IMR-90 (cell line): Measurements from ENCODE around the gene OCSTAMP. TPM values are rescaled to one million over a fixed set of nuclear protein-coding genes. Genes with fewer than 3 reads are reported as not detected.

Source experiments
- ATAC-seq: fragments of 200-7000 bp; cut with Tn5 transposase; 2 replicates; pipeline ENCODE4 v1.9.1; 2020; ENCODE audit warnings: low read depth, mild to moderate bottlenecking, moderate library complexity
- BruUV-seq: library from RNA; stranded (reverse); fragments of 400-500 nt; replicated peaks from 2 replicates; lab custom pipeline; 2021; lab: Mats Ljungman, UMichigan
- CTCF ChIA-PET: fragments of 300-600 bp; formaldehyde crosslinking; extraction: SDS; loops from one replicate; lab custom pipeline; 2021; ENCODE audit warnings: antibody characterized with exemption; lab: Yijun Ruan, JAX
- POLR2A ChIA-PET: fragments of 300-600 bp; sonication (Branson Sonifier 250); formaldehyde crosslinking; loops from one replicate; lab custom pipeline; 2022; ENCODE audit warnings: antibody characterized with exemption; ENCODE audit not compliant: unreplicated experiment; lab: Charles Lee
- DNase-seq: peaks from one replicate; pipeline ENCODE4 v3.0.0; 2013
- H2AFZ ChIP-seq: replicated peaks from 2 replicates; pipeline ENCODE3; 2013; ENCODE audit warnings: low read length, mild to moderate bottlenecking; ENCODE audit not compliant: poor library complexity
- H2AK5ac ChIP-seq: 2 replicates; pipeline ENCODE4 v1.6.1; 2013; ENCODE audit warnings: low read depth, low read length, inconsistent platforms
- H2AK9ac ChIP-seq: replicated peaks from 2 replicates; pipeline ENCODE3; 2013; ENCODE audit warnings: mild to moderate bottlenecking, low read depth, low read length, moderate library complexity; ENCODE audit not compliant: poor library complexity
- H2BK120ac ChIP-seq: 2 replicates; pipeline ENCODE4 v1.6.1; 2013; ENCODE audit warnings: low read depth, low read length, inconsistent platforms
- H2BK15ac ChIP-seq: 3 replicates; pipeline ENCODE4 v1.6.1; 2013; ENCODE audit warnings: low read depth, low read length, inconsistent platforms
- H2BK20ac ChIP-seq: 2 replicates; pipeline ENCODE4 v1.6.1; 2013; ENCODE audit warnings: low read depth, mild to moderate bottlenecking, inconsistent platforms, low read length, moderate library complexity
- H2BK5ac ChIP-seq: 2 replicates; pipeline ENCODE4 v1.6.1; 2013; ENCODE audit warnings: mild to moderate bottlenecking, low read depth, low read length, inconsistent platforms; ENCODE audit not compliant: poor library complexity, severe bottlenecking
- H3K14ac ChIP-seq: replicated peaks from 2 replicates; pipeline ENCODE4 v1.6.1; 2013; ENCODE audit warnings: low read depth, low read length, inconsistent platforms
- H3K18ac ChIP-seq: 2 replicates; pipeline ENCODE4 v1.6.1; 2013; ENCODE audit warnings: low read depth, low read length, control low read depth
- H3K23ac ChIP-seq: 2 replicates; pipeline ENCODE4 v1.6.1; 2013; ENCODE audit warnings: low read depth, low read length, inconsistent platforms
- H3K27ac ChIP-seq: 2 replicates; pipeline ENCODE4 v1.5.1; 2013; ENCODE audit warnings: mild to moderate bottlenecking, control low read depth, low read length; ENCODE audit not compliant: insufficient read depth
- H3K27me3 ChIP-seq: 2 replicates; pipeline ENCODE4 v1.6.1; 2013; ENCODE audit warnings: low read length; ENCODE audit not compliant: control insufficient read depth, insufficient read depth
- H3K36me3 ChIP-seq: 2 replicates; pipeline ENCODE4 v1.6.1; 2013; ENCODE audit warnings: low read length, mixed read lengths; ENCODE audit not compliant: control insufficient read depth, insufficient read depth
- H3K4ac ChIP-seq: 2 replicates; pipeline ENCODE4 v1.6.1; 2013; ENCODE audit warnings: low read depth, low read length, inconsistent platforms
- H3K4me1 ChIP-seq: 2 replicates; pipeline ENCODE4 v1.6.1; 2013; ENCODE audit warnings: low read length, mixed read lengths; ENCODE audit not compliant: control insufficient read depth, insufficient read depth
- H3K4me2 ChIP-seq: 2 replicates; pipeline ENCODE4 v1.6.1; 2013; ENCODE audit warnings: low read depth, mild to moderate bottlenecking, control low read depth, low read length, moderate library complexity
- H3K4me3 ChIP-seq: 2 replicates; pipeline ENCODE4 v1.5.1; 2013; ENCODE audit warnings: low read depth, mild to moderate bottlenecking, control low read depth, low read length, moderate library complexity; ENCODE audit not compliant: insufficient read depth
- H3K56ac ChIP-seq: 2 replicates; pipeline ENCODE4 v1.6.1; 2013; ENCODE audit warnings: low read length, inconsistent platforms; ENCODE audit not compliant: insufficient read depth; ENCODE audit errors: extremely low read depth
- H3K79me1 ChIP-seq, 2 experiments: 2 replicates each; pipeline ENCODE4 v1.6.1; 2013; ENCODE audit warnings: low read length in 2 of 2, inconsistent platforms in 1 of 2, low read depth in 1 of 2
- H3K9ac ChIP-seq: 2 replicates; pipeline ENCODE4 v1.6.1; 2013; ENCODE audit warnings: low read depth, low read length, control low read depth
- H3K9me1 ChIP-seq: 2 replicates; pipeline ENCODE4 v1.6.1; 2013; ENCODE audit warnings: low read length, inconsistent platforms; ENCODE audit not compliant: insufficient read depth
- H3K9me3 ChIP-seq: 2 replicates; pipeline ENCODE4 v1.6.1; 2013; ENCODE audit warnings: low read length; ENCODE audit not compliant: control insufficient read depth, insufficient read depth
- H4K20me1 ChIP-seq: 2 replicates; pipeline ENCODE4 v1.6.1; 2013; ENCODE audit warnings: low read length, inconsistent platforms; ENCODE audit not compliant: insufficient read depth
- H4K5ac ChIP-seq: 2 replicates; pipeline ENCODE4 v1.6.1; 2013; ENCODE audit warnings: mild to moderate bottlenecking, low read depth, low read length, control low read depth
- H4K8ac ChIP-seq, 2 experiments: 2 replicates each; pipeline ENCODE4 v1.6.1; 2013; ENCODE audit warnings: low read depth in 2 of 2, low read length in 2 of 2, control low read depth in 1 of 2, inconsistent platforms in 1 of 2
- H4K91ac ChIP-seq: 2 replicates; pipeline ENCODE4 v1.6.1; 2013; ENCODE audit warnings: low read depth, low read length, inconsistent platforms; ENCODE audit not compliant: insufficient read depth
- ELK1 ChIP-seq: fragments of 150-350 bp; IDR thresholded peaks from 2 replicates; pipeline ENCODE4 v1.6.1; 2016; ENCODE audit warnings: low read depth, mild to moderate bottlenecking, low read length, moderate library complexity, borderline replicate concordance
- RFX5 ChIP-seq: IDR thresholded peaks from 2 replicates; pipeline ENCODE4 v1.8.0; 2012; ENCODE audit warnings: low read depth, mild to moderate bottlenecking, low read length, moderate library complexity
- SMC3 ChIP-seq: fragments of 150-350 bp; IDR thresholded peaks from 2 replicates; pipeline ENCODE4 v1.6.1; 2016; ENCODE audit warnings: low read depth, mild to moderate bottlenecking, antibody characterized with exemption, low read length, moderate library complexity
- WGBS, 2 experiments: methylation state at CpG; one replicate each; pipeline versions ENCODE4 v1.1.5 to v1.1.7; 2013; ENCODE audit warnings: missing lambda C conversion rate in 2 of 2; ENCODE audit not compliant: insufficient read length in 1 of 2; ENCODE audit errors: extremely low coverage in 2 of 2; 5-methylcytosine and 5-hydroxymethylcytosine counted together
- dilution Hi-C: fragments of 300-500 bp; cut with HindIII; formaldehyde crosslinking; loops from one replicate; pipeline ENCODE4 v1.14.3; 2018; ENCODE audit warnings: low sequenced_read_pairs; ENCODE audit not compliant: unreplicated experiment
- in situ Hi-C: fragments of 300-500 bp; cut with MboI; formaldehyde crosslinking; loops from 3 replicates; pipeline ENCODE4 v1.14.3; 2019; ENCODE audit warnings: low sequenced_read_pairs, inconsistent platforms, mixed read lengths
- intact Hi-C: fragments of 100-400 bp; cut with micrococcal nuclease; formaldehyde crosslinking; loops from 2 replicates; pipeline ENCODE4 v1.10.0; 2022
- polyA plus RNA-seq, 3 experiments: library from polyadenylated mRNA; depleted of rRNA; stranded (reverse); fragments of >200 nt; gene quantifications; 2 replicates each; pipeline ENCODE4 v1.2.3, GENCODE V29; 2012; ENCODE audit warnings: low replicate concordance in 1 of 3
- total RNA-seq: library from RNA; depleted of rRNA; stranded (reverse); fragments of >200 nt; gene quantifications from 2 replicates; pipeline ENCODE4 v1.2.3, GENCODE V29; 2012

OCSTAMP gene
- total and polyA plus RNA-seq, 2 of the 4 experiments (the other 2 are of a cell fraction) = not detected

DNA sequence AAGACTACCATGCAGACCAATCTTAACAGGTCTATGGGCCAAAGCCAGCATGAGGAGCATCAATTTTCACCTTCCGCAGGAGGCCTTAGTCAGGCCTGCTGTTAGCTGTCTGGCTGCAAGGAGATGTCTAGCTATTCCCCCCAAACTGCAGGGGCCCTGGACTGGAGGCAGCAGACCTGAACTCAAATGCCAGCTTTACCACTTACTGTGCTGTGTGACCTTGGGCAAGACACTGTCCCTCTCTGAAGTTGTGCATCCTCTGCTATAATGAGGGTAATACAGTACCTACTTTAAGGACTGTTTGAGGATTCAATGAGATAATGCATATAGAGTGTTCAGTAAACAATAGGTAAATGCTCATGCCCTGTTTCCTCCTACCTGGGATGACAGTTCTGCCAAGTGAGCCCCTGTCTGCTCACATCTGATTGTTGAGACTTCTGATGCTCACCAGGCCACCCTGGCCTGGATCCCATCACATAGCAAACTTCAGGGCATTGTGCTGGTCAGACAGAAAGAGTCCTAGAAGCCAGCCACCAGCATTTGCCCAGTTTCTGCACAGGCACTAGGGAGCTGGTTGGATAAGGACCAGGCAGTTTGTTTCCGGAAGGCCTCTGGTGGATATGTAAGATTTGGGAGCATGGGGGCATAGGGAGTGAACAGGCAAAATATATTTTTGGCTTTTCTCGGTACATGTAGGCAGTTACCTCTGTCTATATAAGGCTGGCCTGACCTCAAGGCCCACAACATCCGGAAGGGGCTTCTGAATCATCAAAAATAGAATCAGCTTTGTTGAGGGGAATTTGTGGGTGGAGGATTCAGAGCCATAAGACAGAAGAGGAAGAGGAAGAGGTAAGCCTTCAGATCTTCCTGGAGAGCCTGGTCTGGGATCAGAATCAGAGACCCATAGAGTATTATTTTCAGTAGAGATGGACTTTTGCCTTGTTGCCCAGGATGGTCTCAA is 2.3 kb upstream of the OCSTAMP start:
- no peak overlapping the region for H2AFZ ChIP-seq
- H3K14ac ChIP-seq = no peak overlapping the region
- dilution Hi-C loops (no loop called here), intact Hi-C loops (no loop called here), in situ Hi-C loops (no loop called here)
- H3K4me2 ChIP-seq = no peak overlapping the region
- H3K27me3 ChIP-seq = peaks cover 2% of the 10 kb centered on the region
- H4K91ac ChIP-seq = no peak overlapping the region
- no peak overlapping the region for H2AK5ac ChIP-seq
- H3K56ac ChIP-seq = no peak overlapping the region
- no peaks in the 10 kb centered on the region for H3K9me3 ChIP-seq
- no peak overlapping the region for H2BK15ac ChIP-seq
- H2BK120ac ChIP-seq = no peak overlapping the region
- TF ChIP-seq ELK1 (no peak), RFX5 (no peak), SMC3 (no peak)
- CTCF ChIA-PET = interaction anchor here (1.1 kb wide), 1 partner anchor 121 kb away, joined by 3 read pairs; no protein-coding TSS in a partner anchor
- H3K4ac ChIP-seq = no peak overlapping the region
- POLR2A ChIA-PET = no interaction called here
- BruUV-seq = no TSS peak
- H3K23ac ChIP-seq = no peak overlapping the region
- H3K4me1 ChIP-seq = peaks cover 1% of the 10 kb centered on the region; the same call in 1 of the 2 replicates
- no peak overlapping the region for H3K4me3 ChIP-seq
- no peak overlapping the region for H2AK9ac ChIP-seq
- H4K8ac ChIP-seq = no peak overlapping the region
- no peaks in the 10 kb centered on the region for H3K36me3 ChIP-seq
- no peak overlapping the region for H2BK20ac ChIP-seq
- H3K27ac ChIP-seq = no peak overlapping the region
- DNase-seq = no peak
- no peaks in the 10 kb centered on the region for H3K79me1 ChIP-seq
- H3K9ac ChIP-seq = no peak overlapping the region
- H3K9me1 ChIP-seq = no peaks in the 10 kb centered on the region
- H4K20me1 ChIP-seq = no peaks in the 10 kb centered on the region
- ATAC-seq = no peak
- WGBS, 2 experiments = no CpG with 5 or more reads among the region's 4 CpGs
- H4K5ac ChIP-seq = no peak overlapping the region
- no peak overlapping the region for H3K18ac ChIP-seq
- no peak overlapping the region for H2BK5ac ChIP-seq
